GM12878 (cell line): ENCODE measurements around the gene USH1C. TPM values are rescaled to one million over a fixed set of nuclear protein-coding genes. Genes with fewer than 3 reads are reported as not detected.

Source experiments
- ATAC-seq: fragments of 200-7000 bp; cut with Tn5 transposase; 3 replicates; pipeline ENCODE4 v1.9.1; 2020; ENCODE audit warnings: mild to moderate bottlenecking, moderate library complexity
- BruUV-seq: library from RNA; stranded (reverse); fragments of 400-500 nt; replicated peaks from 2 replicates; lab custom pipeline; 2021; lab: Mats Ljungman, UMichigan
- CTCF ChIA-PET: fragments of 300-600 bp; sonication (Branson Sonifier 250); formaldehyde crosslinking; extraction: SDS; loops from one replicate; lab custom pipeline; 2021; ENCODE audit warnings: inconsistent platforms; lab: Yijun Ruan, JAX
- POLR2A ChIA-PET: fragments of 350-600 bp; formaldehyde crosslinking; extraction: SDS; loops from one replicate; lab custom pipeline; 2021; ENCODE audit warnings: inconsistent platforms; lab: Charles Lee
- RAD21 ChIA-PET: fragments of 300-600 bp; sonication (Branson Sonifier 250); formaldehyde crosslinking; loops from one replicate; lab custom pipeline; 2023; ENCODE audit warnings: antibody characterized with exemption; ENCODE audit not compliant: unreplicated experiment; lab: Charles Lee
- SMC1A ChIA-PET: fragments of 300-600 bp; sonication (Branson Sonifier 250); formaldehyde crosslinking; loops from one replicate; lab custom pipeline; 2023; ENCODE audit not compliant: unreplicated experiment, uncharacterized antibody; lab: Charles Lee
- DNase-seq: peaks from one replicate; pipeline ENCODE4 v3.0.0-alpha.2; 2011; ENCODE audit warnings: low read depth, low spot score
- FAIRE-seq: peaks from 3 replicates; lab custom pipeline; 2011; peaks lifted over from hg19 to GRCh38; lab: Jason Lieb, UNC
- H2AFZ ChIP-seq: 2 replicates; pipeline ENCODE4 v1.6.0; 2011; ENCODE audit warnings: low read depth, low read length, control low read depth; ENCODE audit not compliant: control insufficient read depth
- H3K27ac ChIP-seq: 2 replicates; pipeline ENCODE4 v1.5.1; 2011; ENCODE audit warnings: control low read depth; ENCODE audit not compliant: control insufficient read depth, insufficient read depth
- H3K27me3 ChIP-seq, 2 experiments: replicated peaks in 1 of 2; 2 replicates each; pipeline versions ENCODE4 v1.6.0 to v1.6.1; 2011; ENCODE audit warnings: low read length in 1 of 2; ENCODE audit not compliant: control insufficient read depth in 2 of 2, insufficient read depth in 2 of 2
- H3K36me3 ChIP-seq, 2 experiments: 2 replicates each; pipeline ENCODE4 v1.5.1; 2011; ENCODE audit warnings: low read length in 1 of 2; ENCODE audit not compliant: control insufficient read depth in 2 of 2, insufficient read depth in 2 of 2
- H3K4me1 ChIP-seq: 2 replicates; pipeline ENCODE4 v1.6.1; 2011; ENCODE audit warnings: mild to moderate bottlenecking, low read length, moderate library complexity, mixed read lengths; ENCODE audit not compliant: control insufficient read depth, insufficient read depth
- H3K4me2 ChIP-seq: 2 replicates; pipeline ENCODE4 v1.6.0; 2011; ENCODE audit warnings: control low read depth; ENCODE audit not compliant: control insufficient read depth, insufficient read depth
- H3K4me3 ChIP-seq: fragments of 200-600 bp; sonication (generic); 2 replicates; pipeline ENCODE4 v1.5.1; 2016
- H3K79me2 ChIP-seq: 2 replicates; pipeline ENCODE4 v1.6.0; 2011; ENCODE audit warnings: low read length; ENCODE audit not compliant: control insufficient read depth, insufficient read depth
- H3K9ac ChIP-seq: 2 replicates; pipeline ENCODE4 v1.8.0; 2011; ENCODE audit warnings: low read length, control low read depth, mixed read lengths; ENCODE audit not compliant: control insufficient read depth, insufficient read depth
- H3K9me3 ChIP-seq: replicated peaks from 3 replicates; pipeline ENCODE4 v1.5.1; 2011; ENCODE audit warnings: mild to moderate bottlenecking, low read length; ENCODE audit not compliant: control insufficient read depth, insufficient read depth
- H4K20me1 ChIP-seq: 2 replicates; pipeline ENCODE4 v1.6.0; 2011; ENCODE audit not compliant: control insufficient read depth, insufficient read depth
- BACH1 ChIP-seq: fragments of 450-650 bp; IDR thresholded peaks from 2 replicates; pipeline ENCODE4 v1.6.1; 2017; ENCODE audit warnings: mild to moderate bottlenecking, borderline replicate concordance
- CBFB ChIP-seq: IDR thresholded peaks from 2 replicates; pipeline ENCODE4 v1.6.1; 2016; ENCODE audit warnings: antibody characterized with exemption, low read depth
- CHD4 ChIP-seq: fragments of 200-600 bp; sonication (generic); IDR thresholded peaks from 2 replicates; pipeline ENCODE4 v1.6.1; 2016; ENCODE audit warnings: mild to moderate bottlenecking
- DPF2 ChIP-seq: fragments of 450-650 bp; IDR thresholded peaks from 2 replicates; pipeline ENCODE4 v1.6.1; 2017; ENCODE audit warnings: mild to moderate bottlenecking
- EP300 ChIP-seq, 2 experiments: fragments of 150-350 bp in 1 of 2; IDR thresholded peaks; 2 replicates each; pipeline ENCODE4 v1.6.1; 2011 to 2012; ENCODE audit warnings: low read depth in 2 of 2, low read length in 2 of 2, borderline replicate concordance in 1 of 2, improper control_type of control experiment in 1 of 2, inconsistent platforms in 1 of 2; ENCODE audit not compliant: control insufficient read depth in 1 of 2
- KAT2A ChIP-seq: conservative IDR thresholded peaks from 2 replicates; pipeline ENCODE4 v1.6.1; 2011; ENCODE audit warnings: low read depth, low read length; ENCODE audit not compliant: control insufficient read depth
- NFYB ChIP-seq: IDR thresholded peaks from 2 replicates; pipeline ENCODE4 v1.6.1; 2011; ENCODE audit warnings: low read depth, mild to moderate bottlenecking, low read length, improper control_type of control experiment, moderate library complexity; ENCODE audit not compliant: insufficient read depth
- POLR2AphosphoS2 ChIP-seq: IDR thresholded peaks from 2 replicates; pipeline ENCODE4 v1.6.1; 2011; ENCODE audit warnings: low read depth, mild to moderate bottlenecking, low read length, improper control_type of control experiment, moderate library complexity
- RCOR1 ChIP-seq: conservative IDR thresholded peaks from 2 replicates; pipeline ENCODE4 v1.6.1; 2012; ENCODE audit warnings: low read depth, low read length, improper control_type of control experiment
- SREBF1 ChIP-seq: IDR thresholded peaks from 2 replicates; pipeline ENCODE4 v1.6.1; 2012; ENCODE audit warnings: mild to moderate bottlenecking, low read length
- WRNIP1 ChIP-seq: IDR thresholded peaks from 2 replicates; pipeline ENCODE4 v1.6.1; 2011; ENCODE audit warnings: low read depth, low read length, improper control_type of control experiment, borderline replicate concordance
- YBX1 ChIP-seq: fragments of 450-650 bp; IDR thresholded peaks from 2 replicates; pipeline ENCODE4 v1.6.1; 2016; ENCODE audit warnings: antibody characterized with exemption
- ZNF687 ChIP-seq: fragments of 450-650 bp; IDR thresholded peaks from 2 replicates; pipeline ENCODE4 v1.6.1; 2017; ENCODE audit warnings: mild to moderate bottlenecking, moderate library complexity
- WGBS: methylation state at CpG from one replicate; pipeline ENCODE4 v1.1.6; 2016; ENCODE audit warnings: low lambda C conversion rate; ENCODE audit not compliant: insufficient replicate concordance, insufficient coverage; ENCODE audit errors: missing lambda C conversion rate; 5-methylcytosine and 5-hydroxymethylcytosine counted together
- in situ Hi-C: fragments of 300-500 bp; cut with MboI; formaldehyde crosslinking; loops from 9 replicates; pipeline ENCODE4 v1.14.3; 2018; ENCODE audit warnings: mixed read lengths
- intact Hi-C: fragments of 100-400 bp; cut with micrococcal nuclease; formaldehyde crosslinking; loops from one replicate; pipeline ENCODE4 v1.14.2; 2022; ENCODE audit not compliant: unreplicated experiment
- polyA plus RNA-seq, 11 experiments: library from polyadenylated mRNA; depleted of rRNA in 4 of 11; unstranded in 6 of 11; stranded (reverse) in 5 of 11; fragments of >200 nt; fragmentation: Nextera tagmentation in 4 of 11; fragmentation: Illumina TruSeq in 1 of 11; extraction: Ambion mirVana in 4 of 11; extraction: Trizol in 1 of 11; gene quantifications; 1 replicate in 1 of 11; 2 replicates in 10 of 11; pipeline versions ENCODE4 v1.2.1 to v1.2.3, GENCODE V29; 2011 to 2016; ENCODE audit warnings: inconsistent platforms in 2 of 11, missing spikeins in 2 of 11, low read depth in 1 of 11
- total RNA-seq, 4 experiments: library from RNA; depleted of rRNA in 3 of 4; stranded (reverse); fragments of >200 nt in 3 of 4; fragmentation: Illumina TruSeq in 1 of 4; extraction: Trizol in 1 of 4; gene quantifications; 2 replicates each; pipeline versions ENCODE4 v1.2.1 to v1.2.3, GENCODE V29; 2013 to 2021

USH1C gene
- total and polyA plus RNA-seq, 10 of the 15 experiments (the other 5 are each of a cell fraction or from before 2014, with no cell fraction given), result not detected

- 7% methylated on average over 5 of the region's 5 CpGs for WGBS
- RAD21 ChIA-PET, result no interaction called here
- no peak for ATAC-seq
Measured at GRCh38 chr11:17515443-17516176, 28.6 kb downstream of the USH1C start.

GRCh38 chr11:17514476-17514875, 29.7 kb downstream of the USH1C start:
- H3K4me2 ChIP-seq, result no peak overlapping the region
- no TSS peak for BruUV-seq
- POLR2A ChIA-PET, result interaction anchor here (0.6 kb wide), 2 partner anchors 305 to 1564 kb away, joined by 4 to 5 read pairs; no protein-coding TSS in a partner anchor
- no peaks in the 10 kb centered on the region for H3K36me3 ChIP-seq
- RAD21 ChIA-PET, result interaction anchor here (0.6 kb wide), 1 partner anchor 279 kb away, joined by 3 read pairs; no protein-coding TSS in a partner anchor
- H3K79me2 ChIP-seq, result no peaks in the 10 kb centered on the region
- H3K9ac ChIP-seq, result no peak overlapping the region
- peaks cover 0 to 2% of the 10 kb centered on the region in 2 experiments; a peak in 3 of 4 replicates for H3K27me3 ChIP-seq
- SMC1A ChIA-PET, result interaction anchor here (1.6 kb wide), 1 partner anchor 13 kb away, joined by 6 read pairs; no protein-coding TSS in a partner anchor
- no peak overlapping the region for H2AFZ ChIP-seq
- 55% methylated on average over 4 of the region's 4 CpGs for WGBS
- DNase-seq (no peak), ATAC-seq (no peak), FAIRE-seq (no peak)
- no peak overlapping the region for H3K4me3 ChIP-seq
- H3K4me1 ChIP-seq, result no peaks in the 10 kb centered on the region
- intact Hi-C loops (no loop called here), in situ Hi-C loops (no loop called here)
- no peak overlapping the region for H3K27ac ChIP-seq
- no peaks in the 10 kb centered on the region for H3K9me3 ChIP-seq
- no peaks in the 10 kb centered on the region; the same call in 1 of the 2 replicates for H4K20me1 ChIP-seq
- CTCF ChIA-PET, result interaction anchor here (0.6 to 2.3 kb wide), 2 partner anchors 13 to 282 kb away, joined by 3 to 11 read pairs; no protein-coding TSS in a partner anchor
- TF ChIP-seq WRNIP1 (no peak), NFYB (no peak), ZNF687 (no peak), POLR2AphosphoS2 (no peak), RCOR1 (no peak), KAT2A (no peak), DPF2 (no peak), CHD4 (no peak), EP300 (IDR thresholded peaks at IDR 0.05; ENCODE audit: borderline replicate concordance in 1 of 2, control insufficient read depth in 1 of 2, low read depth in 2 of 2, low read length in 2 of 2) (no peak), YBX1 (no peak), CBFB (no peak)

More at GRCh38 chr11:17515443-17516176, 28.6 kb downstream of the USH1C start:
- POLR2A ChIA-PET, result no interaction called here
- no peak for DNase-seq
- no peak overlapping the region for H3K4me3 ChIP-seq
- H3K9me3 ChIP-seq, result no peaks in the 10 kb centered on the region
- H3K36me3 ChIP-seq, result no peaks in the 10 kb centered on the region
- no peak for FAIRE-seq
- no peak overlapping the region for H3K9ac ChIP-seq
- in situ Hi-C loops, result no loop called here
- peaks cover 0 to 2% of the 10 kb centered on the region in 2 experiments; a peak in 3 of 4 replicates for H3K27me3 ChIP-seq
- SMC1A ChIA-PET, result interaction anchor here (1.4 kb wide), 1 partner anchor 10 kb away, joined by 3 read pairs; no protein-coding TSS in a partner anchor
- H3K4me2 ChIP-seq, result no peak overlapping the region
- H3K79me2 ChIP-seq, result no peaks in the 10 kb centered on the region
- no peak overlapping the region for H3K27ac ChIP-seq
- intact Hi-C loops, result no loop called here
- no peaks in the 10 kb centered on the region for H3K4me1 ChIP-seq
- no TSS peak for BruUV-seq
- CTCF ChIA-PET, result interaction anchor here (2.1 kb wide), 1 partner anchor 12 kb away, joined by 6 read pairs; no protein-coding TSS in a partner anchor
- H4K20me1 ChIP-seq, result no peaks in the 10 kb centered on the region; the same call in 1 of the 2 replicates
- no peak overlapping the region for H2AFZ ChIP-seq
- TF ChIP-seq BACH1, result no peak
- TF ChIP-seq SREBF1, result no peak
